HG03571 (cell line): Measurements from ENCODE around the gene LYPD4.
"Not testable (repeated sequence)": the region's sequence is repeated elsewhere in the genome, so short reads cannot be mapped to it uniquely, and the experiment has no call there.

Source experiments
- ATAC-seq: cut with Tn5 transposase; IDR thresholded peaks from one replicate; pipeline ENCODE4 v1.9.1; 2021; ENCODE audit not compliant: unreplicated experiment

LYPD4 gene

DNA sequence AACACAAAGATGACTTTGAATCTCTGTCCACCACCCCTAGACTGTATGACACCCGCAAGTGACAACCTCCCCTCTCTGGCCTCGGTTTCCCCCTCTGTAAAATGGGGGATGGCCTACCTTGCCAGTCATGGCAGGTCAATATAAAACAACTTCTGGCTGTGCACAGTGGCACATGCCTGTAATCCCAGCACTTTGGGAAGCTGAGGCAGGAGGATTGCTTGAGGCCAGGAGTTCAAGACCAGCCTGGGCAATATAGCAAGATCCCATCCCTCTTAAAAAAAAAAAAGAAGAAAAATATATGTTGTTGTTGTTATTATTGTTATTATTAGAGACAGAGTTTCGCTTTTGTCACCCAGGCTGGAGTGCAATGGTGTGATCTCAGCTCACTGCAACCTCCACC, 31.5 kb upstream of the LYPD4 start:
- ATAC-seq, result not testable (repeated sequence)

GRCh38 chr19:41872775-41873647, 28.5 kb upstream of the LYPD4 start:
- no peak for ATAC-seq

- no peak for ATAC-seq
Measured at GRCh38 chr19:41872384-41872774, 27.9 kb upstream of the LYPD4 start.

- ATAC-seq, result peak; percentile 52
Measured at GRCh38 chr19:41871573-41872383, 27.3 kb upstream of the LYPD4 start.

DNA sequence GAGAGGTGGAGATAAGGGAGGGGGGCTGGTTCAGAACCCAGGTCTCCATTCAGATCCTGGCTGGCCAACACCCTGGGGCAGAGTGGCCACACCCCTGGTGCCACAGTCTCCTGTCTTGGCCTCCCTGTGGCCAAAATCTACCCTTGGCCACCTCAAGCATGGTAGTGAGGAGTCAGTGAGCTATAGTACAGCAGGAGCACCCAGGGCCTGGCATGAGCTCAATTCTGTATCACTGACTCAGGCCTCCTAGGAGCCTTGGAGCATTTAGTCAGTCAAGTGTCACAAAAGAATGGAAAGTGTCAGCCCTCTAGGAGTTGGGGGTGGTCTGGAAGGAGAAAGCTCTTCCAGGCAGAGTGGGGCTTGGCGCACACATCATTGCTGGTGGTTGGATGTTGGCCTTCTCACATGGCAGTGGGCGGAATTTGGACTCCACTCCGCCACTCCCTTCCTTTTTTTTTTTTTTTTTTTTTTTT, 26.0 kb upstream of the LYPD4 start:
- ATAC-seq, result no peak

DNA sequence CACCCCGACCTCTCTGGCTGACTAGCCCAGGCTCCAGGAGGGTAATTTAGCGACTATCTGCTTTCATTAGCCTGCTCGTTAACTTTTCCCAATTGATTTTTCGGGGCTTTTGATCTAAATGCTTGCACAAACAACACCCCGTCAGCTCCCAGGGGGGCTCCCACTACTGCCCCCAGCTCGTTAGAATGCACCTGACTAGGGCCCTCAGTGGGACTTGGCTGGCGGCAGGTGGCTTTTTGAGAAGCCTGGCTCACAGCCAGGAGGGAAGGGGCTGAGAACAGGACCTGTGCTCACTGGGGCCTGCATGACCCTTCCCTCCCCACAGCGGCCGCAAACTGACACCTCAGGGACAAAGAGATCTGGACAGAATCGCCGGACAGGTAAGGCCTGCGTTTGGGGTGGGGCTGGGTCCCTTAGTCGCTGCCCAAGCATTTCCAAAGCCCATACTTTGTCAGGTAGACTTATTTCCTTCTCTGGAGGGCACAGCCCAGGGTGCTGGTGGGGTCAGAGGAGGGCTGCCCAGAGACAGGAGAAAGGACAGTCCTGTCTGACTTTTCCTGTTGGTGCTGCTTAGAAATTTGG, 25.0 kb upstream of the LYPD4 start:
- ATAC-seq, result no peak

GRCh38 chr19:41868989-41869300, 24.5 kb upstream of the LYPD4 start:
- no peak for ATAC-seq

GRCh38 chr19:41868120-41868988, 23.9 kb upstream of the LYPD4 start:
- no peak for ATAC-seq

DNA sequence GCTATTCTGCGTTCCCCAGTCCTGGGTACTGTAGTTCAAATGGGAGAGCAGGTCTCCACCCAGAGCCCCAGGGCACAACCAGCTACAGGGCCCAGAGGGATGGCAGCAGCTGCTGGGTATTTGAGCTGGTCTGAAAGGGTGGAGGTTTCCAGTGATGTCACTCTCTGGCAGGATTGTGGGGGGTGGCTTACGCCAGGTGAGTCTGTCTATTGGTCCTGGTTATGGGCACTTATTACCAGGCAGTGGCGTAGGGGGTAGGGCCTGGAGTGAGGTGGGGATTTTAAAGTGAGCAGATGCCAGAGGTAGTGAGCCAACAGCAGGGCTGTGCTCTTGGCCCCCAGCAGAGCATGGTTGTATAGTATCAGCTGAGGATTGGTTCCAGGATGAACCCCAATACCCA, 21.8 kb upstream of the LYPD4 start:
- ATAC-seq, result no peak

DNA sequence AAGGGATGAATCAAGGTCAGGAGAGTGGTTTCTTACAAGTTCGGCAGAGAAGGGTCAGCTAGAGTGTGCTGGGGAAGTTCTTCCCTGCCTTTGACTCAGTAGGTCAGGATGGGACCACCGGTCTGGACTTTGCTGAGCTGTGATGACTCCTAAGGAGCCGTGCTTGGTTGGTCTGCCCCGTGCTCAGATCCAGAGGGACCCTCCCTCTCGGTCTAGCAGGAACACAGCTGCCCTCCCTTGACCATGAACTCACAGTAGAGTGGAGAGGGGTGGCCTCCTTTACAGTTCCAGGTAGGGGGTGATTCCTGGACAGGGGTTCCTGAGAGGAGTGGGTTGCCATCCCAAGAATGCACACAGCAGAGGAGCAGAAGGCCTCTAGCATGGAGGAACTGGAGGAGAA, 19.9 kb upstream of the LYPD4 start:
- ATAC-seq, result no peak

- no peak for ATAC-seq
Measured at GRCh38 chr19:41863209-41863931, 18.9 kb upstream of the LYPD4 start.

- ATAC-seq, result no peak
Measured at GRCh38 chr19:41862445-41862986, 18.0 kb upstream of the LYPD4 start.

DNA sequence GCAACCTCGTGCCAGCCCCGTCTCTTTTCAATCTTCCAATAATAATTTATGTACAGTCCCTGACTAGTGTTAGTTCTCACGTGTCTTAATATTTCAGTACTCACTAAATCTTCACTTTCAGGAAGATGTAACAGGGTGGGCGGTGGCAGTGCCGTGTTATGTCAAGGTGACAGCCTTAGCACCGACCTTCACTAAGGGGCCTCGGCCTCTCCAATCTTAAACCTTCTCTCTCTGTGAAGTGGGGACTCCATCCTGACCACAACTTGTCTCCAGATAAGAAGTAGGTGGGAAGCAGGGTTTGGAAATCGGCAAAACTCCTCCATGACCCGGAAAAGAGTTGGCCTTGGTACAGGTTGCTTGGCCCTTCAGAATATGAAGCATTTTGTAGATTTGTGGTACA, 17.4 kb upstream of the LYPD4 start:
- no peak for ATAC-seq

DNA sequence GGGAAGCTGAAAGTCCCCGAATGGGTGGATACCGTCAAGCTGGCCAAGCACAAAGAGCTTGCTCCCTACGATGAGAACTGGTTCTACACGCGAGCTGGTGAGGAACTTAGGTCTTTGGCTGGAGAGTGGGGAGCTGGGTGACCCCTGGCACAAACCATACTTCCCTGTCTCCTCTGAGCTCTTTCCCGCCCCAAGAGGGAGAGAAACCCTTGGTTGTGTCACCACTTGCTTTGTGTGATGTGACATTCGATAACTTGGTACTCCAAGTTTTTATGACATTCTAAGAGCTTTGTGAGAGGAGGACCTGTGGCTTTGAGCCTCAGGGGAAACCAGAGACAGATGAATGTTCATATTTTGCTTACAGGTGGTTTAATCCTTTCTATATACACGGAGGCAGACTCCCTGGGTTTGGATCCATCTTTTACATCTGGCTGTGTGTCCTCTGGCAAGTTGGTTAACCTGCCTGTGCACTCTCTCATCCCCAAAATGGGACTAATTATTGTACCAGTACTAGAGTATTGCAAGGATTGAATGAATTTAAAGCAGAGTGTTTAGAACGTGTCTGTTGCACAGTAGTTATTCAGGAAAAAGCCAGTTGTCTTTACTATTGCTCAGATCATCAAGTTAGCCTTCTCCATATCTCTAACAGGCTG, 16.8 kb upstream of the LYPD4 start:
- no peak for ATAC-seq

DNA sequence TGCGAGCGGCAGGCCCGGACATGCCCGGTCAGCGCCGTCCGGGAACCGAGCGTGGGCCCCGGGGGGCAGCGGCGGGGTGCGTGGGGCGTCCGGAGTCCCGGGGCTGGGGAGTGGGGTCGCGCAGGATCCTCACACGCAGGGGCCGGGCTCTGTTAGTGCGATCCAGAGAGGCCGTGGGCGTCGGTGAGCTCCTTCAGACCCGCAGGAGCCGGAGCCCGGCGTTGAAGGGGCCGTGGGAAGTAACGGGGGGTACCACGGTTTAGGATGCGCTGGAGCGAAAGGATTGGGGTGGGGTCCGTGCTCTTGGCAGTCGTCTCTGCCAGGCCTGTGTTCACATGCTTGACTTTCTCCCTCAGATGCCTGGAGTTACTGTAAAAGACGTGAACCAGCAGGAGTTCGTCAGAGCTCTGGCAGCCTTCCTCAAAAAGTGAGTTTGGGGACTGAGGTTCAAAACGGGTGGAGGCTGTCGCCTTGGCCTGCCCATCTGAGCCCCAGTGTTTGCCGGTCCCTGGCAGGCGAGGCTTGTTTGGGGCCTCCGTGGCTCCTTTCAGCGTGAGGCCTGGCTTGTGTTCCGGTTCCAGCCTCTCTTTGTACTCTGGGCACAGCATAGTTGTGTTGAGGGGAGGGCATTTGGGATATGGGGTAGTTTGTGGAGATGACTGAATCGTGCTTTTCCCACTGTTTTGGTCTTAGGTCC, 16.1 kb upstream of the LYPD4 start:
- no peak for ATAC-seq

GRCh38 chr19:41859618-41860418, 15.3 kb upstream of the LYPD4 start, which contains the start of gene RPS19:
TSS of gene RPS19 (plus strand) at chr19:41860255. CDS start at chr19:41860775, 520 bp downstream.
- ATAC-seq, result peak; percentile 74

GRCh38 chr19:41859213-41859617, 14.7 kb upstream of the LYPD4 start:
- no peak for ATAC-seq

DNA sequence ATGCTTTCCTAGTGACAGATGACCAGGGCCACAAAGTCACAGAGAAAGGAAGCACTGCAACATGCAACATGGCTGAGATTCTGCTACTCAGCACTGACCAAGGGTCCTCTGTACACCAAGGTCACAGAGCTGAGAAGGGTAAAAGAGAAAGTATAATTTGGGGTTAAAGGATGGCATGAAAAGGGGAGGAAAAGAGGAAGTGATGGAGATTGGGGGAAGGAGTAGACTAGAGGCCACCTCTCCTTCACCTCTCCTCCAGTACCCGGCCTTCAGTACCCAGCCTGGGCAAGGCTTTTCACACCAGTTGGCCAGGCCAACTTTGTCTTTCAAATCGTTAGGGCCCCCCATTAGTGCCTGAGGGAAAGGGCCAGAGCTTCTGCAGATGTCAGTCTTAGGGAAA, 9.3 kb upstream of the LYPD4 start:
- no peak for ATAC-seq
